ENCODE measurements around the gene FPR2. TPM values are rescaled to one million over a fixed set of nuclear protein-coding genes. Genes with fewer than 3 reads are reported as not detected.
"Not testable (repeated sequence)": the region's sequence is repeated elsewhere in the genome, so short reads cannot be mapped to it uniquely, and the experiment has no call there.

Gene FPR2
- total RNA-seq, 4 donors from 2014 or later: 0.66 to 4.5 (median 1.0) TPM

- no peak overlapping the region for H3K27ac ChIP-seq
- no peaks in the 10 kb centered on the region for H3K36me3 ChIP-seq
- H3K4me1 ChIP-seq: no peaks in the 10 kb centered on the region
- no peak overlapping the region for H3K4me3 ChIP-seq
- TF ChIP-seq, protein P1, sequence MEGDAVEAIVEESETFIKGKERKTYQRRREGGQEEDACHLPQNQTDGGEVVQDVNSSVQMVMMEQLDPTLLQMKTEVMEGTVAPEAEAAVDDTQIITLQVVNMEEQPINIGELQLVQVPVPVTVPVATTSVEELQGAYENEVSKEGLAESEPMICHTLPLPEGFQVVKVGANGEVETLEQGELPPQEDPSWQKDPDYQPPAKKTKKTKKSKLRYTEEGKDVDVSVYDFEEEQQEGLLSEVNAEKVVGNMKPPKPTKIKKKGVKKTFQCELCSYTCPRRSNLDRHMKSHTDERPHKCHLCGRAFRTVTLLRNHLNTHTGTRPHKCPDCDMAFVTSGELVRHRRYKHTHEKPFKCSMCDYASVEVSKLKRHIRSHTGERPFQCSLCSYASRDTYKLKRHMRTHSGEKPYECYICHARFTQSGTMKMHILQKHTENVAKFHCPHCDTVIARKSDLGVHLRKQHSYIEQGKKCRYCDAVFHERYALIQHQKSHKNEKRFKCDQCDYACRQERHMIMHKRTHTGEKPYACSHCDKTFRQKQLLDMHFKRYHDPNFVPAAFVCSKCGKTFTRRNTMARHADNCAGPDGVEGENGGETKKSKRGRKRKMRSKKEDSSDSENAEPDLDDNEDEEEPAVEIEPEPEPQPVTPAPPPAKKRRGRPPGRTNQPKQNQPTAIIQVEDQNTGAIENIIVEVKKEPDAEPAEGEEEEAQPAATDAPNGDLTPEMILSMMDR (IDR thresholded peaks at IDR 0.05): no peak
- TF ChIP-seq EP300 (IDR thresholded peaks at IDR 0.05): peak; percentile 60 to 78
- peaks cover 0 to 6% of the 10 kb centered on the region in 2 donors for H3K27me3 ChIP-seq
- DNase-seq (ENCODE audit: low spot score in 2 of 2): peak; percentile 19 to 60
- peaks cover 0 to 2% (median 0%) of the 10 kb centered on the region in 4 donors for H3K9me3 ChIP-seq
- WGBS, 2 donors: 55 to 63% methylated on average over 10 of the region's 10 CpGs
Observed at GRCh38 chr19:51735759-51736449, 25.1 kb upstream of the FPR2 start.

GRCh38 chr19:51737389-51737788 is 23.6 kb upstream of the FPR2 start:
- no peak for DNase-seq (ENCODE audit: low spot score in 2 of 2)
- no peak overlapping the region for H3K4me3 ChIP-seq
- H3K4me1 ChIP-seq: no peaks in the 10 kb centered on the region
- no peaks in the 10 kb centered on the region for H3K9me3 ChIP-seq
- H3K27me3 ChIP-seq: peaks cover 0 to 6% of the 10 kb centered on the region in 2 donors
- WGBS, 2 donors: 91 to 92% methylated on average over 3 of the region's 3 CpGs
- no peaks in the 10 kb centered on the region for H3K36me3 ChIP-seq
- no peak overlapping the region for H3K27ac ChIP-seq
- TF ChIP-seq, protein P1 (IDR thresholded peaks at IDR 0.05): no peak
- TF ChIP-seq POLR2A (IDR thresholded peaks at IDR 0.05) (no peak), EP300 (IDR thresholded peaks at IDR 0.05) (no peak)

DNA sequence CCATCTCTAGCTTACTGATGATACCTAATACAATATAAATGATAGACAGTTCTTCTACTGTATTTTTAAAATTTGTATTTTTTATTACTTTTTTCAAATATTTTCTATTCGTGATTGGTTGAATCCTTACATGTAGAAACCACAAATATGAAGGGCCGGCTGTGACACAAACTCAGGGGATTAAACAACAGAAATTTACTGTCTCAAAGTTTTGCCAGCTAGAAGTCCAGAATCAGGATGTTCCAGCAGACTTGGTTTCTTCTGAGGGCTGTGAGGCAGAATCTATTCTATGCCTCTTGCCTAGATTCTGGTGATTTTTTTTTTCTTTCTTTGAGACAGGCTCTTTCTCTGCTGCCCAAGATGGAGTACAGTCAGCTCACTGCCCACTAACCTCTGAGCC is 23.1 kb upstream of the FPR2 start:
- DNase-seq (ENCODE audit: low spot score in 2 of 2): no peak
- Histone ChIP-seq H3K4me3 (no peak overlapping the region), H3K9me3 (no peaks in the 10 kb centered on the region), H3K27me3 (peaks cover 0 to 6% of the 10 kb centered on the region in 2 donors), H3K36me3 (no peaks in the 10 kb centered on the region), H3K4me1 (no peaks in the 10 kb centered on the region), H3K27ac (no peak overlapping the region)
- TF ChIP-seq, protein P1 (IDR thresholded peaks at IDR 0.05): no peak
- TF ChIP-seq EP300 (IDR thresholded peaks at IDR 0.05): no peak
- TF ChIP-seq POLR2A (IDR thresholded peaks at IDR 0.05): no peak
- WGBS, 2 donors: 68 to 85% methylated on average over 2 of the region's 2 CpGs

- not testable (repeated sequence) for H3K4me3 ChIP-seq; H3K27ac ChIP-seq; H3K4me1 ChIP-seq; H3K36me3 ChIP-seq; H3K27me3 ChIP-seq; DNase-seq (ENCODE audit: low spot score in 2 of 2); H3K9me3 ChIP-seq
- WGBS, 2 donors: 88% methylated on average over 10 of the region's 10 CpGs
Observed at GRCh38 chr19:51738523-51738922, 22.5 kb upstream of the FPR2 start.

DNA sequence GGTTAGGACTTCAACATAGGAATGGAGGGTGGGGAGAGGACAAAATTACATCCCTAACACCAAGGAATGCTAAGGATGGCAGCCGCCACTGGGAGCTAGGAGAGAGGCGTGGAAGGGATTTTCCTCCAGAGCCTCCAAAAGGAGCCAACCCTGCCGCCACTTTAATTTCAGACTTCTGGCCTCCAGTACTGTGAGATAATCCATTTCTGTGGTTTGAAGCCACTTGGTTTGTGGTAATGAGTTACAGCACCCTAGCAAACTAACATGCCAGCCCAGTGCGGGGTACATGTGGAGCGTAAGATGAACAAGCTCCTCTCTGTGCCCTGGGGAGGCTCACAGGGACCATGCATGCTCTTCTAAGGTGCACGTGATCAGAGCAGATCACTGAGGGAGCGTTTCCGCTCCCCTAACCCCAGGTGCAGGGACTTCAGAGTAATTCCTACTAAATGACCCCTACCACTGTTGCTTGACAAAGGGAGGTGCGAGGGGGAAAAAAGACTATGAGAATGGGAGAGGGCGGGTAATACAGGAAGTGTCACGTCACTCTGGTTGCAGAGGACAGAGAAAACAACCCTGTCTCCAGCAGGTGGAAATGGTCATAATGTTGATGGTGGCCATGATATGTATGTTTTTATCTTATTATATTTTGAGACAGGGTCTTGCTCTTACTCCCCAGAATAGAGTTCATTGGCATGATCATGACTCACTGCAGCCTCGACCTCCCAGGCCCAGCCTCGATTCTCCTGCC is 21.3 kb upstream of the FPR2 start:
- Histone ChIP-seq H3K4me1 (no peaks in the 10 kb centered on the region), H3K27ac (no peak overlapping the region), H3K36me3 (no peaks in the 10 kb centered on the region), H3K27me3 (peaks cover 0 to 6% of the 10 kb centered on the region in 2 donors), H3K9me3 (no peaks in the 10 kb centered on the region), H3K4me3 (no peak overlapping the region)
- TF ChIP-seq POLR2A (IDR thresholded peaks at IDR 0.05): no peak
- TF ChIP-seq, protein P1 (IDR thresholded peaks at IDR 0.05): no peak
- no peak for TF ChIP-seq EP300 (IDR thresholded peaks at IDR 0.05)
- DNase-seq (ENCODE audit: low spot score in 2 of 2): no peak
- 63 to 66% methylated on average over 13 of the region's 13 CpGs for WGBS, 2 donors
